Neural cell (in vitro differentiated cells): Measurements from ENCODE around the gene FAM227B. TPM values are rescaled to one million over a fixed set of nuclear protein-coding genes. Genes with fewer than 3 reads are reported as not detected.

ENCODE experiments used
- H2AFZ ChIP-seq: fragments of 200-600, 300-800 bp; sonication (generic), shearing (Covaris generic); 2 replicates; pipeline ENCODE4 v1.6.0; 2014; ENCODE audit warnings: low read depth, mild to moderate bottlenecking, antibody characterized with exemption, low read length, moderate library complexity
- H3F3A ChIP-seq: fragments of 200-600 bp; shearing (Covaris generic); 2 replicates; pipeline ENCODE4 v1.6.1; 2016; ENCODE audit warnings: mild to moderate bottlenecking, moderate library complexity, mixed read lengths, antibody characterized with exemption, low read length; ENCODE audit not compliant: insufficient read depth, poor library complexity, severe bottlenecking
- H3K27ac ChIP-seq: fragments of 200-600, 300-800 bp; sonication (generic), shearing (Covaris generic); 2 replicates; pipeline ENCODE4 v1.5.1; 2014; ENCODE audit warnings: mild to moderate bottlenecking, low read length, moderate library complexity
- H3K27me3 ChIP-seq: fragments of 300-800, 200-600 bp; sonication (generic), shearing (Covaris generic); 2 replicates; pipeline ENCODE4 v1.6.0; 2014; ENCODE audit warnings: mild to moderate bottlenecking, low read depth, low read length, moderate library complexity; ENCODE audit not compliant: insufficient read depth
- H3K36me3 ChIP-seq: fragments of 300-800, 200-600 bp; sonication (generic), shearing (Covaris generic); 2 replicates; pipeline ENCODE4 v1.5.1; 2014; ENCODE audit warnings: mild to moderate bottlenecking, antibody characterized with exemption, low read length, moderate library complexity; ENCODE audit not compliant: insufficient read depth
- H3K4me2 ChIP-seq: fragments of 300-800, 200-600 bp; sonication (generic), shearing (Covaris generic); 2 replicates; pipeline ENCODE4 v1.6.0; 2014; ENCODE audit warnings: mild to moderate bottlenecking, low read length
- H3K4me3 ChIP-seq: fragments of 300-800, 200-600 bp; sonication (generic), shearing (Covaris generic); 2 replicates; pipeline ENCODE4 v1.5.1; 2014; ENCODE audit warnings: mild to moderate bottlenecking, low read length, moderate library complexity
- H3K79me2 ChIP-seq: fragments of 200-600 bp; shearing (Covaris generic); replicated peaks from 2 replicates; pipeline ENCODE4 v1.6.0; 2014; ENCODE audit warnings: mild to moderate bottlenecking, low read length, moderate library complexity; ENCODE audit not compliant: insufficient read depth
- H3K9ac ChIP-seq: fragments of 300-800, 200-600 bp; sonication (generic), shearing (Covaris generic); 2 replicates; pipeline ENCODE4 v1.6.1; 2016; ENCODE audit warnings: mild to moderate bottlenecking, low read length, mixed read lengths
- H3K9me2 ChIP-seq: fragments of 200-600 bp; shearing (Covaris generic); 2 replicates; pipeline ENCODE4 v1.6.1; 2016; ENCODE audit warnings: mild to moderate bottlenecking, low read length, mixed read lengths; ENCODE audit not compliant: insufficient read depth
- H3K9me3 ChIP-seq: fragments of 200-600, 300-800 bp; sonication (generic), shearing (Covaris generic); 2 replicates; pipeline ENCODE4 v1.6.1; 2016; ENCODE audit warnings: mild to moderate bottlenecking, mixed run types, low read length, moderate library complexity, mixed read lengths
- H4K20me1 ChIP-seq: fragments of 200-600 bp; shearing (Covaris generic); 2 replicates; pipeline ENCODE4 v1.6.1; 2016; ENCODE audit warnings: mild to moderate bottlenecking, mixed run types; ENCODE audit not compliant: insufficient read depth
- CTCF ChIP-seq: fragments of 450-650 bp; IDR thresholded peaks from 2 replicates; pipeline ENCODE4 v1.5.1; 2014; ENCODE audit warnings: antibody characterized with exemption, mild to moderate bottlenecking, moderate library complexity; ENCODE audit not compliant: poor library complexity, severe bottlenecking
- EP300 ChIP-seq: fragments of 450-650 bp; conservative IDR thresholded peaks from 2 replicates; pipeline ENCODE4 v1.6.1; 2014; ENCODE audit warnings: antibody characterized with exemption, mild to moderate bottlenecking, moderate library complexity; ENCODE audit not compliant: poor library complexity, severe bottlenecking
- EZH2 ChIP-seq: fragments of 200-600, 300-800 bp; shearing (Covaris generic), sonication (generic); IDR thresholded peaks from 2 replicates; pipeline ENCODE4 v1.6.1; 2014; ENCODE audit warnings: antibody characterized with exemption, low read length, borderline replicate concordance, mild to moderate bottlenecking; ENCODE audit not compliant: insufficient read depth, poor library complexity, severe bottlenecking
- MXI1 ChIP-seq: fragments of 450-650 bp; conservative IDR thresholded peaks from 2 replicates; pipeline ENCODE4 v1.6.1; 2014; ENCODE audit warnings: antibody characterized with exemption, mild to moderate bottlenecking; ENCODE audit not compliant: poor library complexity, severe bottlenecking
- POLR2AphosphoS5 ChIP-seq: IDR thresholded peaks from 2 replicates; pipeline ENCODE4 v1.6.1; 2012
- RAD21 ChIP-seq: fragments of 450-650 bp; conservative IDR thresholded peaks from 2 replicates; pipeline ENCODE4 v1.6.1; 2014; ENCODE audit warnings: antibody characterized with exemption, mild to moderate bottlenecking, moderate library complexity
- REST ChIP-seq: IDR thresholded peaks from 2 replicates; pipeline ENCODE4 v1.6.1; 2012; ENCODE audit warnings: borderline replicate concordance
- SMC3 ChIP-seq: fragments of 450-650 bp; conservative IDR thresholded peaks from 2 replicates; pipeline ENCODE4 v1.6.1; 2014; ENCODE audit warnings: antibody characterized with exemption, mild to moderate bottlenecking, moderate library complexity; ENCODE audit not compliant: poor library complexity
- TAF1 ChIP-seq: IDR thresholded peaks from 2 replicates; pipeline ENCODE4 v1.6.1; 2012; ENCODE audit warnings: low read depth
- polyA plus RNA-seq: library from polyadenylated mRNA; depleted of rRNA; stranded (reverse); fragments of >200 nt; gene quantifications from 2 replicates; pipeline ENCODE4 v1.2.3, GENCODE V29; 2014

Gene FAM227B
- polyA plus RNA-seq, 1 donor from 2014 or later: 0.88 TPM

DNA sequence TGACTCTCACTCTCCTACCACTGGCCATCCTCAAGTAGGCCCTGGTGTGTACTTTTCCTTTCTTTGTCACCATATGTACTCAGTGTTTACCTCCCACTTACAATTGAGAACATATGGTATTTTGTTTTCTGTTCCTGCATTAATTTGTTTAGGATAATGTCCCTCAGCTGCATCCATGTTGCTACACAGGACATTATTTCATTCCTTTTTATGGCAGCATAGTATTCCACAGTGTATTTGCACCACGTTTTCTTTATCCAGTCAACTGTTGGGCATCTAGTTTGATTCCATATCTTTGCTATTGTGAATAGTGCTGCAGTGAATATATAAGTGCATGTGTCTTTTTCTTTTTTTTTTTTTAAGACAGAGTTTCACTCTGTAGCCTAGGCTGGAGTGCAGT lies 324.4 kb downstream of the FAM227B start:
- no peaks in the 10 kb centered on the region for H4K20me1 ChIP-seq
- no peaks in the 10 kb centered on the region for H3K79me2 ChIP-seq
- H3K9ac ChIP-seq: no peak overlapping the region
- H3K4me3 ChIP-seq: no peak overlapping the region
- H3K27me3 ChIP-seq: no peaks in the 10 kb centered on the region
- no peak overlapping the region for H3K27ac ChIP-seq
- H3K9me3 ChIP-seq: no peaks in the 10 kb centered on the region
- no peak overlapping the region for H3K4me2 ChIP-seq
- no peaks in the 10 kb centered on the region for H3K9me2 ChIP-seq
- TF ChIP-seq SMC3: no peak
- TF ChIP-seq CTCF: no peak
- no peak for TF ChIP-seq MXI1
- no peak for TF ChIP-seq TAF1
- no peak for TF ChIP-seq EZH2
- no peak for TF ChIP-seq RAD21
- no peak for TF ChIP-seq REST
- TF ChIP-seq EP300: no peak
- TF ChIP-seq POLR2AphosphoS5: no peak
- no peaks in the 10 kb centered on the region for H3F3A ChIP-seq
- H3K36me3 ChIP-seq: no peaks in the 10 kb centered on the region
- H2AFZ ChIP-seq: no peak overlapping the region

DNA sequence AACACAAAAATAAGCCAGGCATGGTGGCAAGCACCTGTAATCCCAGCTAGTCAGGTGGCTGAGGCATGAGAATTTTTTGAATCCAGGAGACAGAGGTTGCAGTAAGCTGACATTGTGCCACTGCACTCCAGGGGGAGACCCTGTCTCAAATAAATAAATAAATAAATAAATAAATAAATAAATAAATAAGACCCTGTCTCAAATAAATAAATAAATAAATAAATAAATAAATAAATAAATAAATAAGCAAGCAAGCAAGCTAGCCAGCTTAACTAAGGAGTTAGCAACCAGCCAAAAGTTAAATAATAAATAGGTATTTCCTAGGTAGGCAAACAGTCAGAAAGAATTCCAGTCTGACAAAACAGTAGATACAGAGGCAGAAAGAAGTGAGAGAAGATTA lies 326.7 kb downstream of the FAM227B start:
- Histone ChIP-seq H2AFZ (no peak overlapping the region), H3K79me2 (no peaks in the 10 kb centered on the region), H3F3A (no peaks in the 10 kb centered on the region), H4K20me1 (no peaks in the 10 kb centered on the region), H3K4me3 (no peak overlapping the region), H3K4me2 (no peak overlapping the region), H3K9me2 (no peaks in the 10 kb centered on the region), H3K36me3 (no peaks in the 10 kb centered on the region), H3K9ac (no peak overlapping the region), H3K9me3 (no peaks in the 10 kb centered on the region), H3K27ac (no peak overlapping the region), H3K27me3 (no peaks in the 10 kb centered on the region)
- TF ChIP-seq RAD21 (no peak), REST (no peak), SMC3 (no peak), TAF1 (no peak), EP300 (no peak), POLR2AphosphoS5 (no peak), CTCF (no peak), MXI1 (no peak), EZH2 (no peak)
